ENCODE measurements around the gene ZNHIT3.
A peak's percentile ranks its signal among the peaks of the same experiment; 100 is the strongest.

- TF ChIP-seq POLR2A (IDR thresholded peaks at IDR 0.05; ENCODE audit: low read length) (peak; percentile 80), GATA1 (IDR thresholded peaks at IDR 0.05; ENCODE audit: low read depth, low read length) (no peak)
Observed at GRCh38 chr17:36544307-36545076, 58.0 kb downstream of the ZNHIT3 start, which contains the start of gene GGNBP2.
